ENCODE measurements around the gene ACO1.

DNA sequence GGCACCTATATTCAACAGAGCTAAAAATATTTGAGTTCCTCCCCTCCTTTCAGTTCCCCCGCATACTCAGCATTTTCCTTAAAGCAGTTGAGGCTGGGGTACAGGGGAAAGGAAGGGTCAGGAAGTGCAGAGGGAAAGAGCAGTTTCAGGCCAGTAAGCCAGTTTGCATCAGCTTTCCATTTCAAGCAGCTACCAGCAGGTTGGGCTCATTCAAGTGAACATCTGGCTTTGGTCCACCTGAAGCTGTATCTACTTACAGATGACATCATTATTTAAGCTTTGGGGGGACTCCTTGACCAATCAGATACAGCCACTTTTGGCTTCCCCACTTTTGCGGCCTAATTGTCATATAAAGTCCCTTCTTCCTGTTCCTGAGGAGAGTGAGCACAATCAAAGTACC is 8.2 kb upstream of the ACO1 start:
- TF ChIP-seq, protein P1, sequence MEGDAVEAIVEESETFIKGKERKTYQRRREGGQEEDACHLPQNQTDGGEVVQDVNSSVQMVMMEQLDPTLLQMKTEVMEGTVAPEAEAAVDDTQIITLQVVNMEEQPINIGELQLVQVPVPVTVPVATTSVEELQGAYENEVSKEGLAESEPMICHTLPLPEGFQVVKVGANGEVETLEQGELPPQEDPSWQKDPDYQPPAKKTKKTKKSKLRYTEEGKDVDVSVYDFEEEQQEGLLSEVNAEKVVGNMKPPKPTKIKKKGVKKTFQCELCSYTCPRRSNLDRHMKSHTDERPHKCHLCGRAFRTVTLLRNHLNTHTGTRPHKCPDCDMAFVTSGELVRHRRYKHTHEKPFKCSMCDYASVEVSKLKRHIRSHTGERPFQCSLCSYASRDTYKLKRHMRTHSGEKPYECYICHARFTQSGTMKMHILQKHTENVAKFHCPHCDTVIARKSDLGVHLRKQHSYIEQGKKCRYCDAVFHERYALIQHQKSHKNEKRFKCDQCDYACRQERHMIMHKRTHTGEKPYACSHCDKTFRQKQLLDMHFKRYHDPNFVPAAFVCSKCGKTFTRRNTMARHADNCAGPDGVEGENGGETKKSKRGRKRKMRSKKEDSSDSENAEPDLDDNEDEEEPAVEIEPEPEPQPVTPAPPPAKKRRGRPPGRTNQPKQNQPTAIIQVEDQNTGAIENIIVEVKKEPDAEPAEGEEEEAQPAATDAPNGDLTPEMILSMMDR (IDR thresholded peaks at IDR 0.05; ENCODE audit: insufficient read depth, low read depth, low read length): no peak
- no peak for TF ChIP-seq EZH2 (IDR thresholded peaks at IDR 0.05; ENCODE audit: insufficient read depth, low read length)

Measured in astrocyte (in vitro differentiated cells and primary cell).